ENCODE measurements around the gene ZNF574.
"Not testable (repeated sequence)": the region's sequence is repeated elsewhere in the genome, so short reads cannot be mapped to it uniquely, and the experiment has no call there.

Gene ZNF574

GRCh38 chr19:42095142-42095813, 19.3 kb downstream of the ZNF574 start:
- no peak for TF ChIP-seq POLR2A (IDR thresholded peaks at IDR 0.05; ENCODE audit: low read depth, low read length)
- TF ChIP-seq POLR2AphosphoS5 (IDR thresholded peaks at IDR 0.05; ENCODE audit: low read depth, low read length): no peak
- FAIRE-seq: no peak

GRCh38 chr19:42095814-42096230, 19.9 kb downstream of the ZNF574 start:
- TF ChIP-seq POLR2A (IDR thresholded peaks at IDR 0.05; ENCODE audit: low read depth, low read length) (no peak), TAF1 (IDR thresholded peaks at IDR 0.05; ENCODE audit: borderline replicate concordance, low read depth, low read length) (no peak), POLR2AphosphoS5 (IDR thresholded peaks at IDR 0.05; ENCODE audit: low read depth, low read length) (no peak)
- DNase-seq (ENCODE audit: insufficient read length) (no peak), FAIRE-seq (no peak)

More at GRCh38 chr19:42095142-42095813, 19.3 kb downstream of the ZNF574 start:
- no peak for DNase-seq (ENCODE audit: insufficient read length)

GRCh38 chr19:42096255-42096837, 20.4 kb downstream of the ZNF574 start:
- no peak for FAIRE-seq
- no peak for TF ChIP-seq TAF1 (IDR thresholded peaks at IDR 0.05; ENCODE audit: borderline replicate concordance, low read depth, low read length)
- no peak for TF ChIP-seq POLR2AphosphoS5 (IDR thresholded peaks at IDR 0.05; ENCODE audit: low read depth, low read length)
- no peak for TF ChIP-seq POLR2A (IDR thresholded peaks at IDR 0.05; ENCODE audit: low read depth, low read length)

GRCh38 chr19:42097461-42097860, 21.5 kb downstream of the ZNF574 start:
- TF ChIP-seq POLR2AphosphoS5 (IDR thresholded peaks at IDR 0.05; ENCODE audit: low read depth, low read length): no peak
- no peak for TF ChIP-seq TAF1 (IDR thresholded peaks at IDR 0.05; ENCODE audit: borderline replicate concordance, low read depth, low read length)
- no peak for DNase-seq (ENCODE audit: insufficient read length)
- FAIRE-seq: no peak

More at GRCh38 chr19:42096255-42096837, 20.4 kb downstream of the ZNF574 start:
- DNase-seq (ENCODE audit: insufficient read length): no peak

GRCh38 chr19:42098781-42099180, 22.8 kb downstream of the ZNF574 start:
- TF ChIP-seq POLR2A (IDR thresholded peaks at IDR 0.05; ENCODE audit: low read depth, low read length): no peak
- TF ChIP-seq POLR2AphosphoS5 (IDR thresholded peaks at IDR 0.05; ENCODE audit: low read depth, low read length): no peak
- TF ChIP-seq TAF1 (IDR thresholded peaks at IDR 0.05; ENCODE audit: borderline replicate concordance, low read depth, low read length): no peak
- FAIRE-seq: no peak
- DNase-seq (ENCODE audit: insufficient read length): no peak

- FAIRE-seq (no peak), DNase-seq (ENCODE audit: insufficient read length) (no peak)
- TF ChIP-seq POLR2A (IDR thresholded peaks at IDR 0.05; ENCODE audit: low read depth, low read length) (no peak), TAF1 (IDR thresholded peaks at IDR 0.05; ENCODE audit: borderline replicate concordance, low read depth, low read length) (no peak), POLR2AphosphoS5 (IDR thresholded peaks at IDR 0.05; ENCODE audit: low read depth, low read length) (no peak)
Observed at GRCh38 chr19:42099336-42099925, 23.5 kb downstream of the ZNF574 start.

GRCh38 chr19:42100241-42100640, 24.3 kb downstream of the ZNF574 start:
- not testable (repeated sequence) for FAIRE-seq; DNase-seq (ENCODE audit: insufficient read length)

- TF ChIP-seq POLR2AphosphoS5 (IDR thresholded peaks at IDR 0.05; ENCODE audit: low read depth, low read length): no peak
- no peak for TF ChIP-seq TAF1 (IDR thresholded peaks at IDR 0.05; ENCODE audit: borderline replicate concordance, low read depth, low read length)
- TF ChIP-seq POLR2A (IDR thresholded peaks at IDR 0.05; ENCODE audit: low read depth, low read length): no peak
- FAIRE-seq (no peak), DNase-seq (ENCODE audit: insufficient read length) (no peak)
Observed at GRCh38 chr19:42102877-42103276, 26.9 kb downstream of the ZNF574 start.

- DNase-seq (ENCODE audit: insufficient read length): no peak
- TF ChIP-seq POLR2AphosphoS5 (IDR thresholded peaks at IDR 0.05; ENCODE audit: low read depth, low read length) (no peak), POLR2A (IDR thresholded peaks at IDR 0.05; ENCODE audit: low read depth, low read length) (no peak), TAF1 (IDR thresholded peaks at IDR 0.05; ENCODE audit: borderline replicate concordance, low read depth, low read length) (no peak)
- no peak for FAIRE-seq
Observed at GRCh38 chr19:42105368-42105767, 29.4 kb downstream of the ZNF574 start.

GRCh38 chr19:42108527-42109389, 32.8 kb downstream of the ZNF574 start:
- FAIRE-seq (peak; percentile 94), DNase-seq (ENCODE audit: insufficient read length) (peak; percentile 71)

GRCh38 chr19:42109896-42110295, 33.9 kb downstream of the ZNF574 start:
- DNase-seq (ENCODE audit: insufficient read length) (no peak), FAIRE-seq (no peak)
- TF ChIP-seq TAF1 (IDR thresholded peaks at IDR 0.05; ENCODE audit: borderline replicate concordance, low read depth, low read length) (no peak), POLR2A (IDR thresholded peaks at IDR 0.05; ENCODE audit: low read depth, low read length) (no peak), POLR2AphosphoS5 (IDR thresholded peaks at IDR 0.05; ENCODE audit: low read depth, low read length) (no peak)

More at GRCh38 chr19:42108527-42109389, 32.8 kb downstream of the ZNF574 start:
- no peak for TF ChIP-seq POLR2AphosphoS5 (IDR thresholded peaks at IDR 0.05; ENCODE audit: low read depth, low read length)
- TF ChIP-seq TAF1 (IDR thresholded peaks at IDR 0.05; ENCODE audit: borderline replicate concordance, low read depth, low read length): no peak
- no peak for TF ChIP-seq POLR2A (IDR thresholded peaks at IDR 0.05; ENCODE audit: low read depth, low read length)

Measured in GM12892 (cell line).